Keratinocyte (primary cell): Measurements from ENCODE around the gene TMEM107.

Source experiments
- CTCF ChIP-seq, 3 experiments: IDR thresholded peaks in 1 of 3; conservative IDR thresholded peaks in 1 of 3; optimal IDR thresholded peaks in 1 of 3; 2 replicates in 2 of 3; 3 replicates in 1 of 3; pipeline versions ENCODE3 to v1.5.1; 2011; ENCODE audit warnings: low read length in 3 of 3, mild to moderate bottlenecking in 3 of 3, moderate library complexity in 2 of 3, control low read depth in 1 of 3, inconsistent platforms in 1 of 3; ENCODE audit not compliant: insufficient read depth in 2 of 3; ENCODE audit errors: extremely low read depth in 1 of 3
- EZH2 ChIP-seq: IDR thresholded peaks from one replicate; pipeline ENCODE4 v1.6.1; 2012; ENCODE audit warnings: inconsistent platforms, mild to moderate bottlenecking, low read length, moderate library complexity

- TF ChIP-seq CTCF (optimal IDR thresholded peaks at IDR 0.05 in 1 of 3, IDR thresholded peaks at IDR 0.05 in 1 of 3, conservative IDR thresholded peaks at IDR 0.05 in 1 of 3; ENCODE audit: extremely low read depth in 1 of 3, insufficient read depth in 2 of 3, low read length in 3 of 3) (no peak), EZH2 (no peak)
Observed at GRCh38 chr17:8222380-8222629, 46.1 kb upstream of the TMEM107 start.
